ENCODE results near the gene TEX30.

The TEX30 gene

GRCh38 chr13:102757006-102757405 lies 16.6 kb downstream of the TEX30 start:
- DNase-seq (ENCODE audit: low read depth): no peak
- no peak overlapping the region for H3K4me3 ChIP-seq (replicated peaks; ENCODE audit: low read depth, low read length)
- TF ChIP-seq, protein P1, sequence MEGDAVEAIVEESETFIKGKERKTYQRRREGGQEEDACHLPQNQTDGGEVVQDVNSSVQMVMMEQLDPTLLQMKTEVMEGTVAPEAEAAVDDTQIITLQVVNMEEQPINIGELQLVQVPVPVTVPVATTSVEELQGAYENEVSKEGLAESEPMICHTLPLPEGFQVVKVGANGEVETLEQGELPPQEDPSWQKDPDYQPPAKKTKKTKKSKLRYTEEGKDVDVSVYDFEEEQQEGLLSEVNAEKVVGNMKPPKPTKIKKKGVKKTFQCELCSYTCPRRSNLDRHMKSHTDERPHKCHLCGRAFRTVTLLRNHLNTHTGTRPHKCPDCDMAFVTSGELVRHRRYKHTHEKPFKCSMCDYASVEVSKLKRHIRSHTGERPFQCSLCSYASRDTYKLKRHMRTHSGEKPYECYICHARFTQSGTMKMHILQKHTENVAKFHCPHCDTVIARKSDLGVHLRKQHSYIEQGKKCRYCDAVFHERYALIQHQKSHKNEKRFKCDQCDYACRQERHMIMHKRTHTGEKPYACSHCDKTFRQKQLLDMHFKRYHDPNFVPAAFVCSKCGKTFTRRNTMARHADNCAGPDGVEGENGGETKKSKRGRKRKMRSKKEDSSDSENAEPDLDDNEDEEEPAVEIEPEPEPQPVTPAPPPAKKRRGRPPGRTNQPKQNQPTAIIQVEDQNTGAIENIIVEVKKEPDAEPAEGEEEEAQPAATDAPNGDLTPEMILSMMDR (IDR thresholded peaks at IDR 0.05; ENCODE audit: low read length, missing control alignments): no peak

DNA sequence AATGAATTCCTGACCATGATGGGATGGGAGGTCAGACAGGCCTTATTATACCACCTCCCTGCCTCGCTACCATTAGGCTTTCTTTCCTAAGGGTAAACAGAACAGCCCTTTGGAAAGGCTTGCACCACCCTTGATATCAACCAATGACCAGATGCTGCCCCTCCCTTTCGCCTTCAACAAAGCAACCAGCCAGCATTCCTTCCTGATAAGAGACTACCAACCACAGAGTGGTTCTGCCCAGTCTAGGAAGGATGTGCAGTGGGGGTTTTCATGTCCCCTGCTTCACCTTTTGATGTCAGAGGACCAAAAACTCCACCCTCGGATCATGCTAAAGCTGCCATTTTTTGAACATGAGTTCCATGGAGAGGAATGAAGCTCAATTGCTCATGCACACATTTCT lies 21.7 kb downstream of the TEX30 start:
- no peak overlapping the region for H3K4me3 ChIP-seq (replicated peaks; ENCODE audit: low read depth, low read length)
- DNase-seq (ENCODE audit: low read depth): no peak
- TF ChIP-seq, protein P1 (IDR thresholded peaks at IDR 0.05; ENCODE audit: low read length, missing control alignments): no peak

DNA sequence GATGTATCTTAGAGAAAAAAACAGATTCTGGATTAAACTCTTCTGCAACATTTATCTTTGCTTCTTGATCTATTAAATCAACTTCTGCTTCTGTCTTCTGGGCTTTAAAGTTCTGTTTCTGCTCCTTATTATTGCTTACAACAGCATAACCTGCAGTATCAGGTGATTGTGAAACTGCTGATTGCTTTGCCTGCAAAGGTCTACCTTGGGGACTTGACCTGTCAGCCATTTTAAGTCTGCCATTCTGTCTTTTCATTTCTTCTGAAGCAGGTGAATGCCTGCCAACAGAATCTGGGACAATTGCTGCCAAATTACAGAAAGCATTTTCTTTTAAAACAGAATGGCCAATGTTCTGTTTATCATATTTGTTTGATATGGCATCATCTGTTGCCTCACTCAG lies 31.1 kb downstream of the TEX30 start:
- TF ChIP-seq, protein P1 (IDR thresholded peaks at IDR 0.05; ENCODE audit: low read length, missing control alignments): no peak
- no peak overlapping the region for H3K4me3 ChIP-seq (replicated peaks; ENCODE audit: low read depth, low read length)
- DNase-seq (ENCODE audit: low read depth): no peak

- DNase-seq (ENCODE audit: low read depth): no peak
- TF ChIP-seq, protein P1 (IDR thresholded peaks at IDR 0.05; ENCODE audit: low read length, missing control alignments): no peak
Measured at GRCh38 chr13:102742101-102742500, 31.5 kb downstream of the TEX30 start.

GRCh38 chr13:102729560-102730270 lies 43.9 kb downstream of the TEX30 start:
- peak; percentile 91 for DNase-seq (ENCODE audit: low read depth)
- TF ChIP-seq, protein P1 (IDR thresholded peaks at IDR 0.05; ENCODE audit: low read length, missing control alignments): no peak
- H3K4me3 ChIP-seq (replicated peaks; ENCODE audit: low read depth, low read length): peak overlapping the region; percentile 2

More at GRCh38 chr13:102742101-102742500, 31.5 kb downstream of the TEX30 start:
- H3K4me3 ChIP-seq (replicated peaks; ENCODE audit: low read depth, low read length): no peak overlapping the region

DNA sequence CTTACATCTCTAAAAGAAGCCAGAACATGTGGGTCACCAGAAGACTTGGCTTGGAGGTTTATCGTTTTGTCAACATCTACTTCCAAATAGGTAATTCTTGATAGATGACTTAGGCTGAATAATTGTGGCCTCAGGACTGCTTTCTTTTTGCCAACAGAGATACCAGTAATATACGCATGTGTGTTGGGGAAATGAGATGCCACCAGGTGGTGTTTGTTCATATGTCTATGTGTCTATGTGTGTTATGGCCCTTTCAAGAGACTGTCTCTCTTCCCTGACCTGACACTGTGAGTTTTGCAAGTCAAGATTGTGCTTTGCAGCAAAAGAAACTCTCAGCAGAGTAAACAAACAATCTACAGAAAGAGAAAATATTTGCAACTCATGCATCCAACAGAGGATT lies 47.2 kb downstream of the TEX30 start:
- DNase-seq (ENCODE audit: low read depth): no peak
- TF ChIP-seq, protein P1 (IDR thresholded peaks at IDR 0.05; ENCODE audit: low read length, missing control alignments): no peak
- H3K4me3 ChIP-seq (replicated peaks; ENCODE audit: low read depth, low read length): no peak overlapping the region

DNA sequence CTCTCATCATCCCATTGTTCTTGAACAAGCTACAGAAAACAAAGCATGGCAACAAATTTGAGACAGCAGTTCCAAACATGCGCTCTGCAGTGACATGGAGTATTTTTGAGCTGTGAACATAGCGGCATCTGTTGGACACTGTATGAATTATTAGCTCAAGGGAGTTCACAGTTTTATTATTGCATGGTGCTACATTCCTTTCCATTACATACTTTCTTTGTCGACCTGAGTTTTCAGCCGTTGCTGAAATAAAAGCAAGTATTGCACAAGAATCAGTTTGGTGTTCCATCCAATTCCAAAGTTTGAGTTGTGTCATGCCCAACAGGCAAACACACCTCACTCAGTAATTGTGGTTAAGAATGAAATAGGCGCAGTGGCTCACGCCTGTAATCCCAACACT lies 48.7 kb downstream of the TEX30 start:
- DNase-seq (ENCODE audit: low read depth): peak; percentile 74
- TF ChIP-seq, protein P1 (IDR thresholded peaks at IDR 0.05; ENCODE audit: low read length, missing control alignments): peak; percentile 43

More for the DNA sequence above, 48.7 kb downstream of the TEX30 start:
- no peak overlapping the region for H3K4me3 ChIP-seq (replicated peaks; ENCODE audit: low read depth, low read length)

Measured in fibroblast of pulmonary artery (primary cell).